GM12878 (cell line): Measurements from ENCODE around the gene RUSC1. TPM values are rescaled to one million over a fixed set of nuclear protein-coding genes. Genes with fewer than 3 reads are reported as not detected.
A peak's percentile ranks its signal among the peaks of the same experiment; 100 is the strongest.

Source experiments
- ATAC-seq: fragments of 200-7000 bp; cut with Tn5 transposase; 3 replicates; pipeline ENCODE4 v1.9.1; 2020; ENCODE audit warnings: mild to moderate bottlenecking, moderate library complexity
- BruUV-seq: library from RNA; stranded (reverse); fragments of 400-500 nt; replicated peaks from 2 replicates; lab custom pipeline; 2021; lab: Mats Ljungman, UMichigan
- CTCF ChIA-PET: fragments of 300-600 bp; sonication (Branson Sonifier 250); formaldehyde crosslinking; extraction: SDS; loops from one replicate; lab custom pipeline; 2021; ENCODE audit warnings: inconsistent platforms; lab: Yijun Ruan, JAX
- POLR2A ChIA-PET: fragments of 350-600 bp; formaldehyde crosslinking; extraction: SDS; loops from one replicate; lab custom pipeline; 2021; ENCODE audit warnings: inconsistent platforms; lab: Charles Lee
- RAD21 ChIA-PET: fragments of 300-600 bp; sonication (Branson Sonifier 250); formaldehyde crosslinking; loops from one replicate; lab custom pipeline; 2023; ENCODE audit warnings: antibody characterized with exemption; ENCODE audit not compliant: unreplicated experiment; lab: Charles Lee
- SMC1A ChIA-PET: fragments of 300-600 bp; sonication (Branson Sonifier 250); formaldehyde crosslinking; loops from one replicate; lab custom pipeline; 2023; ENCODE audit not compliant: unreplicated experiment, uncharacterized antibody; lab: Charles Lee
- DNase-seq: peaks from one replicate; pipeline ENCODE4 v3.0.0-alpha.2; 2011; ENCODE audit warnings: low read depth, low spot score
- FAIRE-seq: peaks from 3 replicates; lab custom pipeline; 2011; peaks lifted over from hg19 to GRCh38; lab: Jason Lieb, UNC
- H2AFZ ChIP-seq: 2 replicates; pipeline ENCODE4 v1.6.0; 2011; ENCODE audit warnings: low read depth, low read length, control low read depth; ENCODE audit not compliant: control insufficient read depth
- H3K27ac ChIP-seq: 2 replicates; pipeline ENCODE4 v1.5.1; 2011; ENCODE audit warnings: control low read depth; ENCODE audit not compliant: control insufficient read depth, insufficient read depth
- H3K27me3 ChIP-seq, 2 experiments: replicated peaks in 1 of 2; 2 replicates each; pipeline versions ENCODE4 v1.6.0 to v1.6.1; 2011; ENCODE audit warnings: low read length in 1 of 2; ENCODE audit not compliant: control insufficient read depth in 2 of 2, insufficient read depth in 2 of 2
- H3K36me3 ChIP-seq, 2 experiments: 2 replicates each; pipeline ENCODE4 v1.5.1; 2011; ENCODE audit warnings: low read length in 1 of 2; ENCODE audit not compliant: control insufficient read depth in 2 of 2, insufficient read depth in 2 of 2
- H3K4me1 ChIP-seq: 2 replicates; pipeline ENCODE4 v1.6.1; 2011; ENCODE audit warnings: mild to moderate bottlenecking, low read length, moderate library complexity, mixed read lengths; ENCODE audit not compliant: control insufficient read depth, insufficient read depth
- H3K4me2 ChIP-seq: 2 replicates; pipeline ENCODE4 v1.6.0; 2011; ENCODE audit warnings: control low read depth; ENCODE audit not compliant: control insufficient read depth, insufficient read depth
- H3K4me3 ChIP-seq: fragments of 200-600 bp; sonication (generic); 2 replicates; pipeline ENCODE4 v1.5.1; 2016
- H3K79me2 ChIP-seq: 2 replicates; pipeline ENCODE4 v1.6.0; 2011; ENCODE audit warnings: low read length; ENCODE audit not compliant: control insufficient read depth, insufficient read depth
- H3K9ac ChIP-seq: 2 replicates; pipeline ENCODE4 v1.8.0; 2011; ENCODE audit warnings: low read length, control low read depth, mixed read lengths; ENCODE audit not compliant: control insufficient read depth, insufficient read depth
- H3K9me3 ChIP-seq: replicated peaks from 3 replicates; pipeline ENCODE4 v1.5.1; 2011; ENCODE audit warnings: mild to moderate bottlenecking, low read length; ENCODE audit not compliant: control insufficient read depth, insufficient read depth
- H4K20me1 ChIP-seq: 2 replicates; pipeline ENCODE4 v1.6.0; 2011; ENCODE audit not compliant: control insufficient read depth, insufficient read depth
- ATF2 ChIP-seq: IDR thresholded peaks from 2 replicates; pipeline ENCODE4 v1.6.1; 2012; ENCODE audit warnings: low read length, inconsistent platforms
- CBFB ChIP-seq: IDR thresholded peaks from 2 replicates; pipeline ENCODE4 v1.6.1; 2016; ENCODE audit warnings: antibody characterized with exemption, low read depth
- CBX5 ChIP-seq: sonication (generic); IDR thresholded peaks from 2 replicates; pipeline ENCODE4 v1.6.1; 2016; ENCODE audit warnings: low read depth, moderate library complexity, mild to moderate bottlenecking, inconsistent platforms
- EP300 ChIP-seq, 2 experiments: fragments of 150-350 bp in 1 of 2; IDR thresholded peaks; 2 replicates each; pipeline ENCODE4 v1.6.1; 2011 to 2012; ENCODE audit warnings: low read depth in 2 of 2, low read length in 2 of 2, borderline replicate concordance in 1 of 2, improper control_type of control experiment in 1 of 2, inconsistent platforms in 1 of 2; ENCODE audit not compliant: control insufficient read depth in 1 of 2
- FOXM1 ChIP-seq: IDR thresholded peaks from 2 replicates; pipeline ENCODE4 v1.6.1; 2012; ENCODE audit warnings: low read depth, mild to moderate bottlenecking, inconsistent platforms, low read length, moderate library complexity
- GABPA ChIP-seq: IDR thresholded peaks from 2 replicates; pipeline ENCODE4 v1.6.1; 2014; ENCODE audit warnings: antibody characterized with exemption, low read depth, mild to moderate bottlenecking, inconsistent platforms
- MAX ChIP-seq: IDR thresholded peaks from 2 replicates; pipeline ENCODE4 v1.6.1; 2012; ENCODE audit warnings: low read depth, low read length, improper control_type of control experiment
- MTA3 ChIP-seq: IDR thresholded peaks from 2 replicates; pipeline ENCODE4 v1.6.1; 2012; ENCODE audit warnings: low read length, inconsistent platforms, borderline replicate concordance
- MYC ChIP-seq: IDR thresholded peaks from 2 replicates; pipeline ENCODE4 v1.6.1; 2011; ENCODE audit warnings: mild to moderate bottlenecking, low read length, moderate library complexity, inconsistent platforms; ENCODE audit not compliant: insufficient read depth, insufficient replicate concordance, insufficient read length, severe bottlenecking
- NKRF ChIP-seq: fragments of 450-650 bp; conservative IDR thresholded peaks from 2 replicates; pipeline ENCODE4 v1.6.1; 2017; ENCODE audit warnings: mild to moderate bottlenecking, moderate library complexity
- NR2C2 ChIP-seq: IDR thresholded peaks from 2 replicates; pipeline ENCODE4 v1.6.1; 2011; ENCODE audit warnings: borderline replicate concordance, low read depth; ENCODE audit not compliant: control insufficient read depth, insufficient read length
- NR2F1 ChIP-seq: fragments of 450-650 bp; conservative IDR thresholded peaks from 2 replicates; pipeline ENCODE4 v1.6.1; 2017; ENCODE audit warnings: mild to moderate bottlenecking
- PBX3 ChIP-seq: IDR thresholded peaks from 2 replicates; pipeline ENCODE4 v1.6.1; 2011; ENCODE audit warnings: mild to moderate bottlenecking, low read depth, low read length, moderate library complexity; ENCODE audit not compliant: insufficient replicate concordance
- STAT1 ChIP-seq: fragments of 450-650 bp; conservative IDR thresholded peaks from 2 replicates; pipeline ENCODE4 v1.6.1; 2014; ENCODE audit warnings: antibody characterized with exemption, mild to moderate bottlenecking
- SUZ12 ChIP-seq: fragments of 200-600 bp; sonication (generic); IDR thresholded peaks from one replicate; pipeline ENCODE4 v1.6.1; 2018; ENCODE audit warnings: antibody characterized with exemption, mild to moderate bottlenecking; ENCODE audit not compliant: unreplicated experiment
- TCF12 ChIP-seq: IDR thresholded peaks from 2 replicates; pipeline ENCODE4 v1.6.1; 2011; ENCODE audit warnings: low read depth, mild to moderate bottlenecking, low read length
- ZBED1 ChIP-seq: IDR thresholded peaks from 2 replicates; pipeline ENCODE4 v1.6.1; 2016; ENCODE audit warnings: borderline replicate concordance
- WGBS: methylation state at CpG from one replicate; pipeline ENCODE4 v1.1.6; 2016; ENCODE audit warnings: low lambda C conversion rate; ENCODE audit not compliant: insufficient replicate concordance, insufficient coverage; ENCODE audit errors: missing lambda C conversion rate; 5-methylcytosine and 5-hydroxymethylcytosine counted together
- in situ Hi-C: fragments of 300-500 bp; cut with MboI; formaldehyde crosslinking; loops from 9 replicates; pipeline ENCODE4 v1.14.3; 2018; ENCODE audit warnings: mixed read lengths
- intact Hi-C: fragments of 100-400 bp; cut with micrococcal nuclease; formaldehyde crosslinking; loops from one replicate; pipeline ENCODE4 v1.14.2; 2022; ENCODE audit not compliant: unreplicated experiment
- polyA plus RNA-seq, 11 experiments: library from polyadenylated mRNA; depleted of rRNA in 4 of 11; unstranded in 6 of 11; stranded (reverse) in 5 of 11; fragments of >200 nt; fragmentation: Nextera tagmentation in 4 of 11; fragmentation: Illumina TruSeq in 1 of 11; extraction: Ambion mirVana in 4 of 11; extraction: Trizol in 1 of 11; gene quantifications; 1 replicate in 1 of 11; 2 replicates in 10 of 11; pipeline versions ENCODE4 v1.2.1 to v1.2.3, GENCODE V29; 2011 to 2016; ENCODE audit warnings: inconsistent platforms in 2 of 11, missing spikeins in 2 of 11, low read depth in 1 of 11
- total RNA-seq, 4 experiments: library from RNA; depleted of rRNA in 3 of 4; stranded (reverse); fragments of >200 nt in 3 of 4; fragmentation: Illumina TruSeq in 1 of 4; extraction: Trizol in 1 of 4; gene quantifications; 2 replicates each; pipeline versions ENCODE4 v1.2.1 to v1.2.3, GENCODE V29; 2013 to 2021

Gene RUSC1
- total and polyA plus RNA-seq, 10 of the 15 experiments (the other 5 are each of a cell fraction or from before 2014, with no cell fraction given), result 1.1 to 23.7 (median 12.3) TPM

GRCh38 chr1:155273343-155274245 lies 47.1 kb upstream of the RUSC1 start, which contains the start of gene CLK2:
TSS of gene CLK2 (minus strand) at chr1:155273504. CDS start at chr1:155270977, 2,527 bp downstream.
- ChIA-PET SMC1A (interaction anchor here (0.8 to 3.3 kb wide), 6 partner anchors 10 to 51 kb away, joined by 3 to 17 read pairs (median 6); no protein-coding TSS in a partner anchor), CTCF (interaction anchor here (0.5 to 8.6 kb wide), 7 partner anchors 12 to 454 kb away, joined by 3 to 80 read pairs (median 3); partner anchors contain the start of genes KRTCAP2, RUSC1 and SCAMP3), POLR2A (interaction anchor here (0.5 to 4.5 kb wide), 15 partner anchors 10 to 865 kb away, joined by 3 to 41 read pairs (median 6); partner anchors contain the start of genes FDPS, KRTCAP2, SCAMP3 and TRIM46), RAD21 (interaction anchor here (1.0 to 3.0 kb wide), 9 partner anchors 12 to 231 kb away, joined by 3 to 13 read pairs (median 6); partner anchors contain the start of gene FDPS)
- BruUV-seq, result no TSS peak
- H3K4me1 ChIP-seq, result peaks cover 13% of the 10 kb centered on the region
- ATAC-seq (peak; percentile 91), DNase-seq (peak; percentile 83), FAIRE-seq (peak; percentile 27)
- H3K4me2 ChIP-seq, result peak within 1 kb of the TSS; percentile 99
- H3K9me3 ChIP-seq, result no peaks in the 10 kb centered on the region
- peak within 1 kb of the TSS; percentile 83 for H3K4me3 ChIP-seq
- H3K36me3 ChIP-seq, result peaks cover 16% of the 10 kb centered on the region in 2 experiments; a peak in 3 of 4 replicates
- in situ Hi-C loops, result no loop called here
- 31% methylated on average over 37 of the region's 61 CpGs for WGBS
- H3K27me3 ChIP-seq, result no peaks in the 10 kb centered on the region
- peak within 1 kb of the TSS; percentile 100 for H2AFZ ChIP-seq
- H4K20me1 ChIP-seq, result no peaks in the 10 kb centered on the region
- intact Hi-C loops, result loop anchor here (2.0 kb wide), 1 partner anchor 35 kb away; the partner anchor contains the start of gene FDPS
- peak within 1 kb of the TSS; percentile 79 for H3K9ac ChIP-seq
- H3K79me2 ChIP-seq, result peaks cover 30% of the 10 kb centered on the region
- H3K27ac ChIP-seq, result peak within 1 kb of the TSS; percentile 86
- TF ChIP-seq ATF2 (no peak), CBX5 (no peak), MAX (peak; percentile 96), NR2F1 (no peak), MTA3 (no peak), FOXM1 (no peak), NR2C2 (no peak), GABPA (no peak), EP300 (IDR thresholded peaks at IDR 0.05; ENCODE audit: borderline replicate concordance in 1 of 2, control insufficient read depth in 1 of 2, low read depth in 2 of 2, low read length in 2 of 2) (no peak), TCF12 (peak; percentile 16; the same call in 1 of the 2 replicates), MYC (peak; percentile 23), ZBED1 (no peak), STAT1 (no peak), SUZ12 (no peak), PBX3 (peak; percentile 57), CBFB (no peak), NKRF (peak; percentile 74)
